HG03571 (cell line): ENCODE measurements around the gene XPNPEP2.

Experiments
- ATAC-seq: cut with Tn5 transposase; IDR thresholded peaks from one replicate; pipeline ENCODE4 v1.9.1; 2021; ENCODE audit not compliant: unreplicated experiment

The XPNPEP2 gene

DNA sequence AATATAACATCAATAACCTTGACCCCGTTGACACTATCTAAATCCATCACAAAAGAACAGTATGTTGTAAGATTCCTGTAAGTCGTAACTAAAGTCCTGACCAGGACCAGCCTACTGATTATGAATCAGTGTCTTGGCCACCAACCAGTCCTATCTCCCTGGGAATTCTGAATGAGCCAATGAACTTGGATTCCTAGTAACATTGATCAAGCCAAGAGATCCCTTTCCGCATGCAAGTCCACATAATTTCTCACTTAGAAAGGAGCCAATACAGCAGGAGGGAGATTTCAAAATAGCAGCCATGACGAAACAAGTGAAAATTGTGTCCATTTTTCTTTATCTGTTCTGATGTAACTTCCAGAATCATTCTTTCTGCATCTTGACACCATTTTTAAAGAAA is 9.5 kb downstream of the XPNPEP2 start:
- ATAC-seq, result no peak

- ATAC-seq, result no peak
These were observed 10.3 kb downstream of the XPNPEP2 start for GRCh38 chrX:129749069-129749468.

- ATAC-seq, result no peak
These were observed 12.2 kb downstream of the XPNPEP2 start for GRCh38 chrX:129750971-129751370.

- no peak for ATAC-seq
These were observed 15.6 kb downstream of the XPNPEP2 start for GRCh38 chrX:129754056-129755024.

- no peak for ATAC-seq
These were observed 17.2 kb downstream of the XPNPEP2 start for GRCh38 chrX:129755779-129756650.

DNA sequence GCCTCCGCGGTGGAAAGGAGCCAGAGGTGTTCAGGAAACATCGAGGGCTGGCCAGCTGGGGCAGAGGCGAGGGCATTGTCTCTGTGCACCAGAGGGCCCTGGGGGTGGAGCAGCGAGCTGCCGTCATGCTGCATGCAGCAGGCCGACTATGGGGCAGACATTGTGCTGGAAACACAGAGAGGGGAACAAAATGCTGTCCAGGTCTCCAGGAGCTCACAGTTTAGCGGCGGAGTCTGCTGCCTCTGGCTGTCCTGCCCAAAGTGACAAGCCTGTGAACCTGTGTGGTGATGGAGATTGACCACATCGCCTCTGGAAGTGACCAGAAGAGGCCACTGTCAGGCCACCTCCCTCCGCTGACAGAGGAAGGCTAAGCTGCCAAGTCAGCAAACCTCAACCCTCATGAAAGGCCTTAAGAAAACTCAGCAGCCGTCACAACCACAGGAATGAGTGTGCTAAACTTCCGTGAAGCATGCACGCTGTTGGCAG is 20.8 kb downstream of the XPNPEP2 start:
- ATAC-seq, result peak; percentile 37

DNA sequence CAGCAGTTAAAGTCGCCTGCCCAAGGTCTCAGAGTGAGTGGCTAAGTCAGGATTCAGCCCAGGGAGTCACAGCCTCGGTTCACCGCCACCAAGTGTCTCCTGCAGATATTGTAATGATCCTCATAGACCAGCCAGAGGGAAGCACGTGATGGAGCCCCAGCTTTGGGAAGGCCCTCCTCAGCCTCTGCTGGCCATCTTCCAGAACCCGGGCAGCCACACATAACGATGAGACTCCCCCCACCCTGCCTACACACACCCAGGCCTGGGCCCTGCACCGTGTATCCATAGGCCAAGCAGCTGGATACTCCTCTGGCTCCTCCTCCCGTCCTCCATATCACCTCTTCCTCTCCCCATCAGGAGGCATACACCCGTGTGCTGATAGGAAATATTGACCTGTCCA is 21.4 kb downstream of the XPNPEP2 start:
- no peak for ATAC-seq

DNA sequence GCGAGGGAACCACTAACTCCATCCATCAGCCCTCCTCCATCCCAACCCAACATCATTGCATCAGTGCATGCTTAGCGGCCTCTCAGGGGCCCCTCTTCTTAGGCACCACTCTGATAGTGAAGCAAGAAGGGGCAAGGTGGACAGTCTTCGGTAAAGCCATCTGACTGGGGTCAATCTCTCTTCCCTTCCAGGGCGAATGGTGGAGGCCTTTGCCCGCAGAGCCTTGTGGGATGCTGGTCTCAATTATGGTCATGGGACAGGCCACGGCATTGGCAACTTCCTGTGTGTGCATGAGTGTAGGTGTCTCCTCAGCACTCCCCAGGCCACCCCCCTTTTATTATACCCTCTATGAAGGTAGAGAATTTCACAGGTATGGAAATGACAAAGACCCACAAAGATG is 22.2 kb downstream of the XPNPEP2 start:
- ATAC-seq, result no peak

DNA sequence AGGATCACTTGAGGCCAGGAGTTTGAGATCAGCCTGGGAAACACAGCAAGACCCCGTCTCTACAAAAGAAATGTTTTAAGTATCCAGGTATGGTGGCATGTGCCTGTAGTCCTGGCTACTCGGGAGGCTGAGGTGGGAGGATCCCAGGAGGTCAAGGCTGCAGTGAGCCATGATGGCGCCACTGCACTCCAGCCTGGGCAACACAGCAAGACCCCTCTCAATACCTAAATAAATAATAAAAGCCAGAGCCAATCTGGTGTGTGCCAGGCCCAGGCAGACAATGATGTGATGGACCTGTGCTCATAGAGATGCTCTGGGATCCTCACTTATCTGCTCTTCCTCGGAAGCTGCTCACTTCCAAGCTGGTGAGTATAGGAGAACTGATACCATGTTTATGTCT is 22.8 kb downstream of the XPNPEP2 start:
- no peak for ATAC-seq

DNA sequence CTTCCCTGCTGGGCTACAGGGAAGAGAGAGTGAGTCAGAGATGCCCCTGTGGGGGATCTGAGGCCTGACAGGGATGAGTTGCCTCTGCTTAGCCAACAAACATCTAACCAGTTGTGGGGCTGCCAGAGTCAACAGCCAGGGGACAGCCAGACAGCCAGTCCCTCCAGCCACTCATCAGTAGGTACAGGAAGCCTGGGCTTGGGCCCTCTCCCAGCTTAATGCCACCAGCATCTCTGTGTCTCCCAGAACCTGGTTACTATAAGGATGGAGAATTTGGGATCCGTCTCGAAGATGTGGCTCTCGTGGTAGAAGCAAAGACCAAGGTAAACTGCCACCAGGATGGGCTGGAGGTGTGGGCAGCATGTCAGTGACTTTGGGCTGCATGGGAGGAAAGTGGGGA is 23.7 kb downstream of the XPNPEP2 start:
- ATAC-seq, result no peak

- no peak for ATAC-seq
These were observed 24.9 kb downstream of the XPNPEP2 start for GRCh38 chrX:129763666-129764065.

- ATAC-seq, result no peak
These were observed 29.4 kb downstream of the XPNPEP2 start for GRCh38 chrX:129768186-129768585.

- ATAC-seq, result no peak
These were observed 30.0 kb downstream of the XPNPEP2 start for GRCh38 chrX:129768586-129769466.

- peak; percentile 41 for ATAC-seq
These were observed 30.8 kb downstream of the XPNPEP2 start for GRCh38 chrX:129769467-129770154.

DNA sequence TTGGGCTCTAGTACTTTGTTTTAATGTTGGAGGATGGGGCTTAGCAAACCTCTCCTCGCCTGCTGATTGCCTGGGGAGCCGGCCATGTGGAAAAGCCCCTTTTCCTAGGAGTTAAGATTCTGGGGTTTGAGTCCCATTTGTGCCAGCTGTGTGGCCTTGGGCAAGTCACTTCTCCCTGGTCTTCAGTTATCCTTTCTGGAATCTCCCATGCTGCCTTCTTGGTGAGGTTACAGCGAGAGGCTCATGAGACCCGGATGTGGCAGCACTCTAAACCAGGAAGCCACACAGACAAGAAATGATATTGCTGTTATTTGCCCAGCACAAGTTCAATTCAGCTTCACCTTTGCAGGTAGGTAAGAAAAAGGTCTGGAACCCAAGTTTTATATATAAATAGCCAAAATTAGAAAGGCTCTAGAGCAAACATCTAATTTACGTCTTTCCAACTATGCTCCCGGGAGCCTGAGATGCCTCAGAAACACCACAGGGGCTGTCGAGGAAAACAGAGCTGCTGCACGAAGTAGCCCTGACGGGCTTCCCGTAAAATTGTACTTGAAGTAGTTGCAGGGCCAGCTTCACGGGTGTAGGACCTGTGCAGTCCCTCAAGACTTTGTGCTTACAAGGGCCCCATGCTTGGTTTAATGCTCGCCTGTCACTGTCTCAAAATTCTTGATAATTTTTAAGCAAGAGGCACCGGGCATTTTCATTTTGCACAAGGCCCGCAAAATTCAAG is 32.7 kb downstream of the XPNPEP2 start:
- no peak for ATAC-seq

GRCh38 chrX:129772796-129773431 is 34.1 kb downstream of the XPNPEP2 start:
- ATAC-seq, result peak; percentile 63

DNA sequence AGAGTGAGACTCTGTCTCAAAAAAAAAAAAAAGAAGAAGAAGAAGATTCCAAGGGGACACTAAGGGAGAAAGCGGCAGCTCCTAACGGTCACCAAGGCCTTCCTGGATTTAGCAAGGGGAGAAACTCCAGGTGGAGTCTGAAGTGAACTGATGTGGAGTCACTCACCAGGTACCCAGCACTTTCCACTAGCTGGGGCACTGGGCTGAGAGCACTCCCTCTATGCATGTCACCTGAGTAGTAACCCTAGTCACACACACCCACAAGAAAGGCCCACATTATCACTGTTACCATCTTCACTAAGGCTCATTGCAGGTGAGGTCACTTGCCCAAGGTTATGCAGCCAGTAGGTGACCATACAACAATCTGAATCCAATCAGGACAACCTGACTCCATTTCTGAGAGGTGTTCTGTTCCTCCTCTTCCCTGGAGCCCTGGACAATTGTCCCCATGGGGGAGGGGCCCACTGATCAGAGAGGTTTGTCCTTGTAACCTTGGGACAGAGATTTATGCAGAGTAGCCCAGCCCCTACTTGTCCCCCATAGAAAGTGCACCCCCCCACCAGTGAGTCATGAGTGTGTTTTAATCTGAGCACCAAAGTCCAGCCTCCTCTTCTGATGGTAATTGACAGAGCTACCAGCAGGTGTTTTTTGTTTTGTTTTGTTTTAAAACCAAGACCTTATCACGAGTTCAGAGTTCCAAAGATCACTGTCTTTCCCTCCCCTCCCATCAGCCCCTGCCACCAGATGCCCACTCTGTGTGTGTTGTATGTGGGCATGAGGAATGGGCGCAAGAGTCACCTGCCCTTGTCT is 35.1 kb downstream of the XPNPEP2 start:
- ATAC-seq, result no peak
